HepG2 (cell line): ENCODE measurements around the gene AGPAT3. TPM values are rescaled to one million over a fixed set of nuclear protein-coding genes. Genes with fewer than 3 reads are reported as not detected.

Experiments
- ATAC-seq: fragments of 200-7000 bp; cut with Tn5 transposase; 3 replicates; pipeline ENCODE4 v1.9.1; 2020; ENCODE audit warnings: mild to moderate bottlenecking, moderate library complexity
- BruUV-seq: library from RNA; stranded (reverse); fragments of 400-500 nt; replicated peaks from 2 replicates; lab custom pipeline; 2021; lab: Mats Ljungman, UMichigan
- CTCF ChIA-PET: fragments of 300-600 bp; formaldehyde crosslinking; extraction: SDS; loops from one replicate; lab custom pipeline; 2021; ENCODE audit warnings: low total read pairs, inconsistent platforms, low intra/inter-chr PET ratio; lab: Yijun Ruan, JAX
- POLR2A ChIA-PET: fragments of 350-600 bp; sonication (Branson Sonifier 250); formaldehyde crosslinking; loops from one replicate; lab custom pipeline; 2020; ENCODE audit warnings: antibody characterized with exemption, inconsistent platforms; lab: Yijun Ruan, JAX
- DNase-seq: peaks from one replicate; pipeline ENCODE4 v3.0.0-alpha.2; 2015; ENCODE audit warnings: low spot score
- FAIRE-seq: peaks from 3 replicates; lab custom pipeline; 2011; peaks lifted over from hg19 to GRCh38; lab: Jason Lieb, UNC
- H2AFZ ChIP-seq: one replicate; pipeline ENCODE4 v1.6.1; 2011; ENCODE audit warnings: low read length, inconsistent platforms
- H3K27ac ChIP-seq: fragments of 300-600 bp; 3 replicates; pipeline ENCODE4 v1.8.0; 2011; ENCODE audit warnings: mixed run types, mild to moderate bottlenecking, mixed read lengths, low read length, inconsistent platforms; ENCODE audit not compliant: insufficient read depth; ENCODE audit errors: extremely low read length
- H3K27me3 ChIP-seq, 2 experiments: fragments of 200-600 bp in 1 of 2; 2 replicates in 1 of 2; 3 replicates in 1 of 2; pipeline versions ENCODE4 v1.6.0 to v1.8.0; 2011; ENCODE audit warnings: low read length in 2 of 2, mild to moderate bottlenecking in 2 of 2, moderate library complexity in 2 of 2, inconsistent platforms in 1 of 2; ENCODE audit not compliant: insufficient read depth in 2 of 2, control insufficient read depth in 1 of 2
- H3K36me3 ChIP-seq, 2 experiments: fragments of 200-600 bp in 1 of 2; replicated peaks in 1 of 2; 2 replicates in 1 of 2; 3 replicates in 1 of 2; pipeline versions ENCODE4 v1.5.1 to v1.8.0; 2011; ENCODE audit warnings: low read length in 2 of 2, inconsistent platforms in 1 of 2; ENCODE audit not compliant: insufficient read depth in 2 of 2, control insufficient read depth in 1 of 2
- H3K4me1 ChIP-seq: 2 replicates; pipeline ENCODE4 v1.5.1; 2012; ENCODE audit warnings: low read length, inconsistent platforms; ENCODE audit not compliant: insufficient read depth
- H3K4me2 ChIP-seq: 2 replicates; pipeline ENCODE4 v1.6.0; 2011; ENCODE audit warnings: low read depth, low read length, inconsistent platforms
- H3K4me3 ChIP-seq, 3 experiments: fragments of 200-600 bp in 1 of 3; sonication (generic), shearing (Covaris generic) in 1 of 3; replicated peaks in 1 of 3; 2 replicates each; pipeline ENCODE4 v1.5.1; 2011 to 2016; ENCODE audit warnings: low read length in 3 of 3, inconsistent platforms in 2 of 3, low read depth in 2 of 3, mild to moderate bottlenecking in 2 of 3, control low read depth in 1 of 3, mixed read lengths in 1 of 3; ENCODE audit not compliant: insufficient read depth in 1 of 3
- H3K79me2 ChIP-seq: one replicate; pipeline ENCODE4 v1.6.1; 2011; ENCODE audit warnings: low read length, inconsistent platforms; ENCODE audit not compliant: insufficient read depth
- H3K9ac ChIP-seq: 2 replicates; pipeline ENCODE4 v1.6.0; 2011; ENCODE audit warnings: mild to moderate bottlenecking, low read depth, low read length, inconsistent platforms; ENCODE audit not compliant: insufficient read depth
- H3K9me3 ChIP-seq: 2 replicates; pipeline ENCODE4 v1.5.1; 2012; ENCODE audit warnings: mild to moderate bottlenecking, low read length
- H4K20me1 ChIP-seq: 2 replicates; pipeline ENCODE4 v1.6.0; 2011; ENCODE audit warnings: inconsistent platforms, mild to moderate bottlenecking, low read length, moderate library complexity; ENCODE audit not compliant: insufficient read depth
- BHLHE40 ChIP-seq: IDR thresholded peaks from 2 replicates; pipeline ENCODE4 v1.6.1; 2011; ENCODE audit warnings: low read length, improper control_type of control experiment
- CREB1 ChIP-seq, 2 experiments: fragments of 450-650 bp in 1 of 2; IDR thresholded peaks; 2 replicates each; pipeline ENCODE4 v1.6.1; 2016 to 2017; ENCODE audit warnings: control low read depth in 1 of 2, mild to moderate bottlenecking in 1 of 2, missing compliant biosample characterization in 1 of 2, missing genetic modification characterization in 1 of 2
- ESRRA ChIP-seq: sonication (generic); formaldehyde crosslinking; IDR thresholded peaks from 2 replicates; pipeline ENCODE4 v1.5.1; 2020; ENCODE audit warnings: mild to moderate bottlenecking, low read depth, missing genetic modification reagents
- MAF1 ChIP-seq: sonication (generic); formaldehyde crosslinking; IDR thresholded peaks from 2 replicates; pipeline ENCODE4 v1.5.0; 2020; ENCODE audit warnings: missing genetic modification reagents, borderline replicate concordance
- MNT ChIP-seq: fragments of 450-650 bp; IDR thresholded peaks from 2 replicates; pipeline ENCODE4 v1.6.1; 2016
- THRA ChIP-seq: sonication (generic); formaldehyde crosslinking; IDR thresholded peaks from 2 replicates; pipeline ENCODE4 v1.4.0; 2020; ENCODE audit warnings: missing genetic modification reagents, borderline replicate concordance
- ZFP36L2 ChIP-seq: sonication (generic); formaldehyde crosslinking; IDR thresholded peaks from 2 replicates; pipeline ENCODE4 v1.4.0; 2020; ENCODE audit warnings: missing genetic modification reagents
- ZNF362 ChIP-seq: sonication (generic); formaldehyde crosslinking; IDR thresholded peaks from 2 replicates; pipeline ENCODE4 v1.4.0; 2020; ENCODE audit warnings: missing genetic modification reagents, mild to moderate bottlenecking, borderline replicate concordance
- ZNF530 ChIP-seq: sonication (generic); formaldehyde crosslinking; IDR thresholded peaks from 2 replicates; pipeline ENCODE4 v1.5.0; 2020; ENCODE audit warnings: low read depth, mild to moderate bottlenecking, missing genetic modification reagents
- ZNF784 ChIP-seq: sonication (generic); formaldehyde crosslinking; IDR thresholded peaks from 2 replicates; pipeline ENCODE4 v1.5.1; 2020; ENCODE audit warnings: missing genetic modification reagents, mild to moderate bottlenecking, borderline replicate concordance
- WGBS: methylation state at CpG from one replicate; pipeline ENCODE4 v1.1.6; 2017; ENCODE audit warnings: low lambda C conversion rate; 5-methylcytosine and 5-hydroxymethylcytosine counted together
- in situ Hi-C: cut with HindIII; loops from 2 replicates; pipeline ENCODE4 v1.10.0; 2017; ENCODE audit warnings: low pct_unique_long_range_greater_than_20kb; ENCODE audit not compliant: extremely low pct_ligation_motif_present
- intact Hi-C: fragments of 100-400 bp; cut with micrococcal nuclease; formaldehyde crosslinking; loops from one replicate; pipeline ENCODE4 v1.10.0; 2022; ENCODE audit not compliant: unreplicated experiment
- polyA plus RNA-seq, 8 experiments: library from polyadenylated mRNA; depleted of rRNA in 3 of 8; stranded (reverse) in 7 of 8; unstranded in 1 of 8; fragments of >200 nt; fragmentation: Illumina TruSeq in 4 of 8; extraction: Trizol in 4 of 8; gene quantifications; 2 replicates each; pipeline versions ENCODE4 v1.2.1 to v1.2.3, GENCODE V29; 2011 to 2016; ENCODE audit warnings: low read depth in 4 of 8, missing spikeins in 1 of 8, mixed read lengths in 1 of 8; ENCODE audit not compliant: insufficient read depth in 1 of 8
- total RNA-seq, 5 experiments: library from RNA; depleted of rRNA; stranded (reverse); fragments of >200 nt; fragmentation: Illumina TruSeq; extraction: Trizol; gene quantifications; 2 replicates each; pipeline ENCODE4 v1.2.3, GENCODE V29; 2016; ENCODE audit warnings: low read depth in 1 of 5

The AGPAT3 gene
- total and polyA plus RNA-seq, 2 of the 13 experiments (the other 11 are each of a cell fraction or from before 2014, with no cell fraction given): 32.2 to 54.4 TPM

DNA sequence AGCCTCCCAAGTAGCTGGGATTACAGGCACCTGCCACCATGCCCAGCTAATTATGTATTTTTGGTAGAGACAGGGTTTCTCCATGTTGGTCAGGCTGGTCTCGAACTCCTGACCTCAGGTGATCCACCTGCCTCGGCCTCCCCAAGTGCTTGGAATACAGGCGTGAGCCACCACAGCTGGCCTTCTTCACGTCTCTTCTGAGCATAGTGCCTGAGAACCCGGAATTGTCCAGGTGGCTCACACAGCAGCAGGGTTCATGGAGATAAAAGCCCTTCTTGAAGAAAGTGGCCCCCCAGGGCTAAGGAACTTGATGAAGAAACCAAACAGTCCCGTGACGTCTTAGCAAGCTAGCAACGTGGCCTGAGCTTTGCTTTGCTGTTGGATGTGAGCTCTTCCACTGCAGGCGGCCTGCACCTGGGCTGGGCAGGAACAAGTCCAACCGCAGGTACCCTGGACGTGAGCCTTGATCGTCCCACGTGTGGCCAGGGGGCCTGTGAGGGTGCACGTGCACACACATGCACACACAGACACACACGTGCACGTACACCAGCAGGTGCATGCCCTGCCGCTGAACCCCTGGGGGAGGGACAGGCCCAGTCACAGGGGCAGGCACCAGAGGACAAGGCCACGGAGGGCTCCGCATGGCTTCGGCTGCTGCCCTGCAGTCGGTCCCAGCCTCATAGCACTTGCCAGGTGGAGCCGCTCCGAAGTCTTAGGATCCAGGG is 123.6 kb downstream of the AGPAT3 start:
- ChIA-PET CTCF (no interaction called here), POLR2A (no interaction called here)
- Histone ChIP-seq H3K79me2 (no peaks in the 10 kb centered on the region), H2AFZ (no peak overlapping the region), H3K9me3 (no peaks in the 10 kb centered on the region), H3K27me3 (peaks cover 2 to 37% of the 10 kb centered on the region in 2 experiments; a peak in 3 of 5 replicates), H3K4me3 (no peak overlapping the region), H3K36me3 (no peaks in the 10 kb centered on the region), H3K9ac (no peak overlapping the region), H3K27ac (no peak overlapping the region), H4K20me1 (no peaks in the 10 kb centered on the region), H3K4me1 (peaks cover 39% of the 10 kb centered on the region), H3K4me2 (no peak overlapping the region)
- WGBS: 43% methylated on average over 7 of the region's 23 CpGs
- DNase-seq: no peak
- ATAC-seq: peak; percentile 26
- intact Hi-C loops: no loop called here
- in situ Hi-C loops: no loop called here
- no peak for FAIRE-seq
- TF ChIP-seq MNT (peak; percentile 78), BHLHE40 (peak; percentile 55; the same call in 1 of the 2 replicates), MAF1 (CRISPR knock-in tag) (no peak), THRA (CRISPR knock-in tag) (no peak), ZNF530 (CRISPR knock-in tag) (no peak), ZFP36L2 (CRISPR knock-in tag) (no peak), ZNF784 (no peak), CREB1 (IDR thresholded peaks at IDR 0.05) (no peak), CREB1 (CRISPR knock-in tag; IDR thresholded peaks at IDR 0.05) (no peak), ESRRA (CRISPR knock-in tag) (no peak), ZNF362 (CRISPR knock-in tag) (no peak)
- BruUV-seq: no TSS peak
